ENCODE data around the gene KLHL28.

The KLHL28 gene

GRCh38 chr14:44961554-44962333 is at the start of gene KLHL28, which contains the start of gene TOGARAM1:
TSS of gene KLHL28 (minus strand) at chr14:44961947. CDS start at chr14:44945928, 16,019 bp downstream.
TSS of gene TOGARAM1 (plus strand) at chr14:44962190. CDS start at chr14:44962422, 232 bp downstream.
- DNase-seq = peak; percentile 99

GRCh38 chr14:45003924-45004323 is 42.2 kb upstream of the KLHL28 start:
- no peak for DNase-seq

GRCh38 chr14:44995770-44996294 is 34.1 kb upstream of the KLHL28 start:
- DNase-seq = no peak

GRCh38 chr14:44995196-44995595 is 33.4 kb upstream of the KLHL28 start:
- DNase-seq = no peak

- no peak for DNase-seq
Measured at GRCh38 chr14:44990533-44990932, 28.8 kb upstream of the KLHL28 start.

- no peak for DNase-seq
Measured at GRCh38 chr14:44989497-44990440, 28.0 kb upstream of the KLHL28 start.

GRCh38 chr14:44988694-44989093 is 26.9 kb upstream of the KLHL28 start:
- no peak for DNase-seq

GRCh38 chr14:44982594-44982993 is 20.8 kb upstream of the KLHL28 start:
- DNase-seq = no peak

- DNase-seq = no peak
Measured at GRCh38 chr14:44981198-44981597, 19.5 kb upstream of the KLHL28 start.

GRCh38 chr14:44979740-44980356 is 18.1 kb upstream of the KLHL28 start:
- DNase-seq = no peak

GRCh38 chr14:44979273-44979672 is 17.5 kb upstream of the KLHL28 start:
- no peak for DNase-seq

- no peak for DNase-seq
Measured at GRCh38 chr14:44971459-44971858, 9.7 kb upstream of the KLHL28 start.

- no peak for DNase-seq
Measured at GRCh38 chr14:44970907-44971306, 9.2 kb upstream of the KLHL28 start.

GRCh38 chr14:44968714-44969113 is 7.0 kb upstream of the KLHL28 start:
- DNase-seq = no peak

- DNase-seq = no peak
Measured at GRCh38 chr14:44966601-44967336, 5.0 kb upstream of the KLHL28 start.

GRCh38 chr14:44963775-44964380 is 2.1 kb upstream of the KLHL28 start:
- peak; percentile 19 for DNase-seq

GRCh38 chr14:44963044-44963528 is 1.3 kb upstream of the KLHL28 start:
- DNase-seq = no peak

GRCh38 chr14:44962334-44963043 is 742 bp upstream of the KLHL28 start:
- DNase-seq = peak; percentile 38

- peak; percentile 58 for DNase-seq
Measured at GRCh38 chr14:44961151-44961553, 595 bp downstream of the KLHL28 start.

- no peak for DNase-seq
Measured at GRCh38 chr14:44960646-44961045, 1.1 kb downstream of the KLHL28 start.

- DNase-seq = peak; percentile 24
Measured at GRCh38 chr14:44960146-44960545, 1.6 kb downstream of the KLHL28 start.

Measured in activated CD4-positive, alpha-beta T cell treated with anti-CD3 and anti-CD28 coated beads, Interleukin-10, Interleukin-2, amounts not matched to agents 100 ng/mL and 50 ng/mL, durations not matched to agents 16 hours and 8 hours (primary cell).